GOT3 (cell line): Measurements from ENCODE around the gene CRTC1.
"Not testable (repeated sequence)": the region's sequence is repeated elsewhere in the genome, so short reads cannot be mapped to it uniquely, and the experiment has no call there.

ENCODE experiments used
- DNase-seq: peaks from one replicate; lab custom pipeline; 2025; ENCODE audit warnings: mixed read lengths; lab: John Stamatoyannopoulos, UW

The CRTC1 gene

GRCh38 chr19:18669524-18669817 lies 14.0 kb upstream of the CRTC1 start:
- DNase-seq = no peak

GRCh38 chr19:18669883-18670282 lies 13.6 kb upstream of the CRTC1 start:
- DNase-seq = no peak

GRCh38 chr19:18670312-18670711 lies 13.2 kb upstream of the CRTC1 start:
- no peak for DNase-seq

GRCh38 chr19:18671303-18672043 lies 12.0 kb upstream of the CRTC1 start:
- no peak for DNase-seq

GRCh38 chr19:18672044-18672451 lies 11.4 kb upstream of the CRTC1 start:
- DNase-seq = no peak

DNA sequence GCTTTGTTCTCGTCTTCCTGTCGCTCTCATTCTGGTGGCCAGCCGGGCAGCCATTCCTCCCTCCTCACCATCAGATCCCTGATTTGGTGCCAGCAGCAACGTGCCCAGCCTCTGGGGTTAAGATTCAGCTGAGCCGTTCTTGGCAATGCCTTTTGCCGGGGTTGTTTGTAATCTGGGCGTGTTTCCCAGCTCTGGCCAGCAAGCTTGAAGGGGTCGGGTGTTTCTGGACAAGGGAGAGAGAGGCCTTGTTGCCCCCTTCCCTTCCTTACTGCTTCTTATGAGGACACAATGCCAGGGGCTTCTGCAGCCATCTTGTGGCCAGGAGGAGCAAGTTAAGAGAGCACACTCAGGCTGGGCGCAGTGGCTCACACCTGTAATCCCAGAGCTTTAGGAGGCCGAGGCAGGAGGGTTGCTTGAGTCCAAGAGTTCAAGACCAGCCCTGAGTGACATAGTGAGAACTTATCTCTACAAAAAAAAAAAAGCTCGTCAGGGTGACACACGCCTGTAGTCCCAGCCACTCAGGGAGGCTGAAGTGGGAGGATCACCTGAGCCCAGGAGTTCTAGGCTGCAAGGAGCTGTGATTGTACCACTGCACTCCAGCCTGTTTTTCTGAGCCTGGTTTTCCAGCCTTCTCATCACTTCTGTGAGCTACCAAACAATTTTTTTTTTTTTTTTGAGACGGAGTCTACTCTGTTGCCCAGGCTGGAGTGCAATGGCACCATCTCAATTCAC lies 10.7 kb upstream of the CRTC1 start:
- no peak for DNase-seq

DNA sequence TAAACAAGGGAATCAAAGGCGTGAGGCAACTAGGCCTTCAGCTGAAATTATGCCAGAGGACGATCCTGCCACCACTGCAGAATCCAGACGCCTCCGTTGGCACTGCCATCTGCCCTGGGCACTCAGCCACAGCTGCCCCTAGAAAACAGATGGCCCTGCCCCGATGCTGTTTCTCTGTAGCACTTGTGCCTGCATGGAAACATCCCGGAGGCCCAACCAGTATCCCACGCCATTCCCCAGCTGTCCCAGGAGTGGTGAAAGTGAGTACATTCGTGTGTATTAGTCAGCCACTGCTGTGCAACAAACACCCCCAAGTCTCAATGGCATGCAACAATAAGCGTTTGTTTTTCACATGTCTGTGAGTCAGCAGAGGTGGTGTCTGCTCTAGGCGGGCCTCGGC lies 8.9 kb upstream of the CRTC1 start:
- no peak for DNase-seq

DNA sequence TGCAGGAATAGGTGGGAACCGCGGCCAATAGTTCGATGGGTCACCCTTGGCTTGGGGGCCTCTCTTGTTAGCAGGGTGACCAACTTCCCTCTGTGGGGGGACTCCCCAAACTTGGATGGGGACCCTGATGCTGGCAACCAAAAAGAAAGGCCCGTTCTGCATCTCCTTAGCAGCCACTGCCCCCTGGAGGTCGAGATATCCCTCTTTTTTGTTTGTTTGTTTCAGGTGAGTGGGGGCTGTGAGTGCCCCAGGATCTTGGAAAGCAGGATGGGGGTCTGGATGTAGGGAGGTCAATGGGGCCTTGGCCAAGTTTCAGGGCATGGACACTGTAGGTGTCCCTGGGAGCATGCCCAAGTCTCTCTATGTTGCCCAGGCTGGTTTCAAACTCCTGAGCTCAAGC lies 7.7 kb upstream of the CRTC1 start:
- DNase-seq = no peak

DNA sequence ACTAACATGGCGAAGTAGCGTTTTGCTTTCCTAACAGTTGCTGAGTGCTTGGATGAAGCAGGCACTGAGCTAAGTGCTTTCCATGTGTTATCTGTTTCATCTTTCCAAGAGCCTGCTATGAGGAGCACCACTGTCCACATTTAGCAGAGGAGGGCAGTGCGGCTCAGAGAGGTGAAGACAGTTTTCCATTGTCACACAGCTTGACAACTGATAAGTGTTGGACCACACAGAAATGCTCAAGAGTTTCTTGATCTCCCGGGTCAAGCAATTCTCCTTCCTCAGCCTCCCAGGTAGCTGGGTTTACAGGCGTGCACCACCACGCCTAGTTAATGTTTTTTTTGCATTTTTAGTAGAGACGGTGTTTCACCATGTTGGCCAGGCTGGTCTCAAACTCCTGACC lies 6.8 kb upstream of the CRTC1 start:
- no peak for DNase-seq

GRCh38 chr19:18677156-18677555 lies 6.3 kb upstream of the CRTC1 start:
- no peak for DNase-seq

GRCh38 chr19:18680148-18680547 lies 3.3 kb upstream of the CRTC1 start:
- not testable (repeated sequence) for DNase-seq

DNA sequence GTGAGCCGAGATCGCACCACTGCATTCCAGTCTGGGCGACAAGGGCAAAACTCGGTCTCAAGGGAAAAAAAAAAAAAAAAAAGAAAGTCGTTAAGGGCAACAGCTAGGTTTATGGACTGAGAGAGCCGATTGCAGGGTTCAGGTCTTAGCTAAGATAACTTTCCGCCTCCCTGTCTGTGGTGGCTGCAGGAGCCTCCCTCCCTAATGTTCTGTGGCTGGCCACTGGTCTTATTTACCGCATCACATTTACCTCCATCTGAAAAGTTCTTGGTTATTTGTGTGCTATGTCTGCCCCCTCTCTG lies 722 bp upstream of the CRTC1 start:
- no peak for DNase-seq

DNA sequence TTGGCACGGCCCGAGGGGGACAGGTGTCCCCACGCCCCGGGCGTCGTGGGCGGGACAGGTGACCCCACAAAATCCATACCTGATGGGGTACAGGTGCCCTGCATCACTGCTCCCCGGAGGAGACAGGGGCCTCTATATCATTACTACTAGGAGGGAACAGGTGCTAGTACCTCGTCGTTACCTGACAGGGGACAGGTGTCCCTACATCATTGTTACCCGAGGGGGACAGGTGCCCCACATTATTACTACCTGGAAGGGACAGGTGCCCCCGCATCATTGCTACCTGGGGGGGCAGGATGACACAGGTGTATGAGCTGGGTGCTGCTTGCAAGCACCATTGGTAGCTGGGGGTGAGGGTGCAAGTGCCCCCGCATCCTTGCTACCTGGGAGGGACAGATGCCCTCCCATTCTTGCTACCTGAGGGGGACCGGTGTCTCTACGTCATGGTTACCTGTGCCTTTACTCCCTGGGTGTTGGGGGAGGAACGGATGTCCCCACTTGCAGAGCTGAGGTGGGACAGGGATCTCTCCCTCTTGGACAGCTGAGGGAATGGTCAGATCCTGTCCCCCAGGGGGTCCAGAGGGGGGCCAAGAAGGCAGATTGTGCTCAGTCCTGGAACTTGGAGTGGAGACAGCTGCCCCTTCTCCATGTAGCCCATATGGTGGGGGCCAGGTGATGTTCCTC lies 620 bp downstream of the CRTC1 start:
- no peak for DNase-seq

GRCh38 chr19:18684642-18684993 lies 1.1 kb downstream of the CRTC1 start:
- no peak for DNase-seq

DNA sequence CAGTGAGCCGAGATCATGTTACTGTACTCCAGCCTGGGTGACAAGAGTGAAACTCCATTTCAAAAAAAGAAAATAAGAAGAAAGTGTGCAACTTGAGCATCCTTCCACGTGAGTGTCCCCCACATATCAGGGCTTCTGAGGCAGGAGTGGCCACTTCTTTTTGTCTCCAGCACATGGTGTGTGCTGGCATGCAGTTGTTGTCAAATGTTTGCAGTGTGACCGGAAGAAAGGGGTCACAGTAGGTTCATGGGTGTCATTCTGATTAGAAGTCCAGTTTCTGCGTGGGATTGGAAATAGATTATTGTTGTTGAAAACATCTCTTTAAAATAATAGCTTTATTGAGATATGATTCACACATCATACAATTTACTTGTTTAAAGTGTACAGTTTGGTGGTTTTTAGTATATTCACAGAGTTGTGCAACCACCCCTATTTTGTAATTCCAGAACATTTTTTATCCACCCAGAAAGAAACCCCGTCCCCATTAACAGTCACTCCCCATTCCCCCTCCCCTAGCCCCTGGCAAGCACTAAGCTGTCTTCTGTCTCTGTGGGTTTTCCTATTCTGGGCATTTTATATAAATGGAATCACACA lies 2.2 kb downstream of the CRTC1 start:
- DNase-seq = no peak

- DNase-seq = no peak
These were observed 4.4 kb downstream of the CRTC1 start for GRCh38 chr19:18687740-18688465.

DNA sequence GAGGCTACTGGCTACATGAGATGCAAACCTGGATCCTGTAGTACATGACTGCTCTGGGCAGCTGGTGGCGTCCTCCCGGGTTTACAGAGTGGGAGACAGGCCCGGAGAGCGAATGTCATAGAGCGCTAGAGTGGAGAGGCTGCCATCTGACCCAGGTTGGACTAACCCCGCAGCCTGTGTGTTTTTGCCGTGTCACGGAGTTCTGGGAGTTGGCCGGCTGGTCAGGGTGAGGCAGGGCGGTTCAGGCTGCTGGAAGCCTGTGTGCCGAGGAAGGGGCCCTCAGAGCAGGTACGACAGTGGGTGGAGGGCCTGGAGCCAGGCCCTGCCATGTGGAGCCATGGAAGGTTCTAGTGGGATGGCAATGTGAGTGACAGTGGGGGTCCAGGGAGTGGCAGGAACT lies 12.5 kb downstream of the CRTC1 start:
- no peak for DNase-seq

GRCh38 chr19:18697680-18698079 lies 14.2 kb downstream of the CRTC1 start:
- DNase-seq = no peak

DNA sequence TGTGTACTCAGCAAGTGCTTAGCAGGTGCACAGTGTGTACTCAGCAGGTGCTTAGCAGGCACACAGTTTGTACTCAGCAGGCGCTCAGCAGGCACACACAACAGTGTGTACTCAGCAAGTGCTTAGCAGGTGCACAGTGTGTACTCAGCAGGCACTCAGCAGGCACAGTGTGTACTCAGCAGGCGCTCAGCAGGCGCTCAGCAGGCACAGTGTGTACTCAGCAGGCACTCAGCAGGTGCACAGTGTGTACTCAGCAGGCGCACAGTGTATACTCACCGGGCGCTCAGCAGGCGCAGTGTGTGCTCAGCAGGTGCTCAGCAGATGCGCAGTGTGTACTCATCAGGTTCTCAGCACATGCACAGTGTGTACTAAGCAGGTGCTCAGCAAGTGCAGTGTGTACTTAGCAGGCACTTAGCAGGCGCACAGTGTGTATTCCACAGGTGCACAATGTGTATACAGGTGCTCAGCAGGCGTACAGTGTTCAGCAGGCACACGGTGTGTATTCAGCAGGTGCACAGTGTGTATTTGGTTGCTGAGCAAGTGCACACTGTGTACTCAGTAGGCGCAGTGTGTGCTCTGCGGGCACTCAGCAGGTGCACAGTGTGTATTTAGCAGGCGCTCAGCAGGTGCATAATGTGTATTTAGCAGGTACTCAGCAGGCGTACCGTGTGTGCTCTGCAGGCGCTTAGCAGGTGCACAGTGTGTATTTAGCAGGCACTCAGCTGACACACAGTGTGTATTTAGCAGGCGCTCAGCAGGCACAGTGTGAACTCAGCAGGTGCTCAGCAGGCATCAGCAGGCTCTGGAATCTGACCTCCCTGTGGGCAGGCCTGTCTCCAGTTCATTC lies 15.1 kb downstream of the CRTC1 start:
- DNase-seq = no peak

- no peak for DNase-seq
These were observed 16.0 kb downstream of the CRTC1 start for GRCh38 chr19:18699403-18700054.
